ENCODE measurements around the gene GOPC.
"Not testable (repeated sequence)": the region's sequence is repeated elsewhere in the genome, so short reads cannot be mapped to it uniquely, and the experiment has no call there.

The GOPC gene

GRCh38 chr6:117548797-117549301 lies 53.5 kb downstream of the GOPC start:
- peak; percentile 54 for DNase-seq (ENCODE audit: low spot score)

GRCh38 chr6:117547688-117548621 lies 54.4 kb downstream of the GOPC start:
- no peak for DNase-seq (ENCODE audit: low spot score)

- DNase-seq (ENCODE audit: low spot score), result peak; percentile 22
Measured at GRCh38 chr6:117546674-117547073, 55.6 kb downstream of the GOPC start.

- DNase-seq (ENCODE audit: low spot score), result peak; percentile 53
Measured at GRCh38 chr6:117545161-117545595, 57.1 kb downstream of the GOPC start.

- no peak for DNase-seq (ENCODE audit: low spot score)
Measured at GRCh38 chr6:117544716-117545115, 57.6 kb downstream of the GOPC start.

- no peak for DNase-seq (ENCODE audit: low spot score)
Measured at GRCh38 chr6:117542493-117542892, 59.8 kb downstream of the GOPC start.

GRCh38 chr6:117540670-117541069 lies 61.6 kb downstream of the GOPC start:
- no peak for DNase-seq (ENCODE audit: low spot score)

GRCh38 chr6:117538615-117539014 lies 63.7 kb downstream of the GOPC start:
- DNase-seq (ENCODE audit: low spot score), result no peak

- DNase-seq (ENCODE audit: low spot score), result peak; percentile 10
Measured at GRCh38 chr6:117536317-117536716, 66.0 kb downstream of the GOPC start.

GRCh38 chr6:117534974-117535373 lies 67.3 kb downstream of the GOPC start:
- no peak for DNase-seq (ENCODE audit: low spot score)

- DNase-seq (ENCODE audit: low spot score), result no peak
Measured at GRCh38 chr6:117533775-117534174, 68.5 kb downstream of the GOPC start.

GRCh38 chr6:117531809-117532725 lies 70.2 kb downstream of the GOPC start:
- no peak for DNase-seq (ENCODE audit: low spot score)

- no peak for DNase-seq (ENCODE audit: low spot score)
Measured at GRCh38 chr6:117531346-117531745, 71.0 kb downstream of the GOPC start.

GRCh38 chr6:117530467-117531242 lies 71.7 kb downstream of the GOPC start:
- DNase-seq (ENCODE audit: low spot score), result no peak

- DNase-seq (ENCODE audit: low spot score), result no peak
Measured at GRCh38 chr6:117525607-117526006, 76.7 kb downstream of the GOPC start.

- DNase-seq (ENCODE audit: low spot score), result no peak
Measured at GRCh38 chr6:117521791-117522502, 80.4 kb downstream of the GOPC start.

- no peak for DNase-seq (ENCODE audit: low spot score)
Measured at GRCh38 chr6:117520603-117521395, 81.5 kb downstream of the GOPC start.

- DNase-seq (ENCODE audit: low spot score), result no peak
Measured at GRCh38 chr6:117518870-117519269, 83.4 kb downstream of the GOPC start.

- DNase-seq (ENCODE audit: low spot score), result not testable (repeated sequence)
Measured at GRCh38 chr6:117517995-117518394, 84.3 kb downstream of the GOPC start.

GRCh38 chr6:117515326-117515725 lies 87.0 kb downstream of the GOPC start:
- no peak for DNase-seq (ENCODE audit: low spot score)

All from SW480 (cell line).